Activated naive CD4-positive, alpha-beta T cell treated with anti-CD3 and anti-CD28 coated beads, Interleukin-2, amount 50 U/mL, for 16 hours (primary cell): ENCODE results near the gene MYO18A.
"Not testable (repeated sequence)": the region's sequence is repeated elsewhere in the genome, so short reads cannot be mapped to it uniquely, and the experiment has no call there.

ENCODE experiments used
- DNase-seq: peaks from one replicate; pipeline ENCODE4 v3.0.0-alpha.2; 2020

MYO18A gene

DNA sequence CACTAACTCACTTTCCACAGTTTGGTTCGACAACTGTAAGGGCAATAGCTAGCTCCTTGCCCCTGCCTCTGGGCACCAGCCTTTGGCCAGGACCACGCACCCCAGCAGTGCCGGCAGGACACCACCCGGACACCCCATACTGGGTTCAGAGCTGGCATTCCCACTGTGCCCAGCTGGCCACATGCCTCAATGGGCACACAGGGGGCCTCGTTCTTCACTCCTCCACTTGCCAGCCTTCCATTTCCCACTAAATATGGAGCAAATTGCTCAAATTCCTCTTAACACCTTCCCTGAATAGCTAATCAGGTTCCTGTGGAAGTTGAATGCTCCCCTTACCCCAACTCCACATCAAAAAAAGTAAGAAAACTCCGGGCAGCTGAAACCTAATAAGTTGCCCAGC is 84.8 kb downstream of the MYO18A start:
- no peak for DNase-seq

DNA sequence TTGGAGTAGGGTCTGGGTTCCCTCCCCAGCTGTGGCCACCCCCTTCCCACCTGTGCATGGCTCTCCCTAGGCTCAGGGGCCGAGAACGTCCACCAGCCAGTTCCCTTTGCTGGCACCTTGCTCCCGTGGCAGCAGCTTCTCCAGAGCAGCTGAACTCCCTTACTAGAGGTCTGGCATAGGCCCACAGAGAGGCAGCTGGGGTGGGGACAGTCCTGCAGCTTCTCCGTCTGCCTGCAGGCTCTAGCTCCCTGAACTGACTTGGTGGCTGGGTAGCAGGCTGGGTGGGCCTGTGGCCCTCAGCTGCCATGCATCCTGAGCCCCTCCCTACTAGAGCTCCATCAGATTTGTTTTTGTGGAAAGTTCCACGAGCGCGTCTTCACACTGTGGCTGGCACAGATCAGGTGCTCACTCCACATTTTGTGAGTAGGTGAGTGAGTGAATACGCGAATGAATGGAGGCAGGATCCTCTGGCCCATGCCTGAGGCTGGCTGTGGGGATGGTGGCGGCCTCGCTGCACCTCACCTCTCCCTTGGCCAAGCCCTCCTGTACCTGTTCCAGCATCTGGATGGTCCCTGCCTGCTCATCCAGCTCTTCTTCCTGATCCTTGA is 86.0 kb downstream of the MYO18A start:
- no peak for DNase-seq

DNA sequence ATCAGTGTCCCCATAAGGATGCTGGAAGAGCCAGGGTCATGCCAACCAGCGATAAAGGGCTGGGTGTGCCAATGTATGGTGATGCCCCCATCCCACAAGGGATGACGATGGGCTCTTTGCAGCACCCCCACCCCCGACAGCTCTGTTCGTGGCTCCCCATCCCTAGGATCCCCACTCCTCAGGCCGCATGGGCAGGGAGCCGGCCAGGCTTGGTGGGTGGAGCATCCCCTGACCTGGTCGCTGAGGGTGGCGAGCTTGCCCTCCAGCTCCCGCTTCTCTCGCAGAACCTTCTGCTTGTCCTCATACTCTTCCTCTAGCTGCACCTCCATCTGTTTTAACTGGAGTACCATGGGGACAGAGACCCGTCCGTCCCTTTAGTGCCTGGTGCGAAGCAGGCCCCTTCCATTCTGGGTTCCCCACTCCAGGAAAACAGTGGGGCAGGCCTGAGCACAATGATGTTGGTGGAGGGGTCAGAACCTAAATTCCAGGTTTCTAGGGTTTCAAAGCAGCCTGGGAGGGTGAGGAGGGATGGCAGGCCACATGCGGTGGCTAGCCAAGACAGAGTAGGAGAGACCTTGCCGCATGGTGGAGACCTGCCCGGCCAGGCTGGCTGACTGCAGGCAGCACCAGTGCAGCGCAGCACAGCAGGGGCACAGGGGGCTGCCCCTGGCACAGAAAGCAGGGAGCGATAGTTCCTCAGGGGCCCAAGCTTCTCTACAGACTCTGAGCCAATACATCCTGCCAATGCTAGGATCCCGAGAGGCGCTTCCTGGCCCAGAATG is 86.9 kb downstream of the MYO18A start:
- DNase-seq = no peak

DNA sequence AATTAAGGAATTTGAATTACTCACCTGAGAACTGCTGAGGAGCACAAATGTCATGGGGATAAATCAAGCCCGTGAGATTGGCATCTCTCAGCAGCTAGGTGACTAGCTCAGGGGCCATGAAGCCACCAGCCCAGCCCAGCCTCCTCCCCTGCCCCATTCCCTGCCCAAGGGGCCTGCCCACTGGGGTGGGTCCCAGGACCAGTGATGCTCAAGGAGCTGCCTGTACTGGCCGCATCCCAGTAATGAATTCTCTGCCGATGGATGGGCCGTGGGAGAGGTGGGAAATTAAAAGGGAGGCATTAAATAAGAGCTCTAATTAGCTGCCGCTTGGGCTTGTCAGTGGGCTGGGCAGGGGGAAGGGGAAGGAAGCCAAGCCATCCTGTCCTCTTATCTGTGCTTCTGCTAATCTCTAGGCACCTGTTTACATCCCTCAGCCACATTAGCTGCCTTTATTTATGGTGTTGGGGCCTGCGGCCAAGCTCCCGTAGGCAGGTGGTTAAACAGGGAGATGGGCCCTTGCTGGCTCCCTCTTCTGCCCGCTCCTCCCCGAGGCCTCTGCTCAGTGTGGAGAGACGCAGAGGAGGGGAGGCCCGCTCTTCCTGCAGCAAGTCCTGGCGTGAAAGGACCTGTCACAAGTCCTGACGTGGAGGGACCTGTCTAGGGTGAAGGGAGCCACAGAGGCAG is 88.5 kb downstream of the MYO18A start:
- no peak for DNase-seq

DNA sequence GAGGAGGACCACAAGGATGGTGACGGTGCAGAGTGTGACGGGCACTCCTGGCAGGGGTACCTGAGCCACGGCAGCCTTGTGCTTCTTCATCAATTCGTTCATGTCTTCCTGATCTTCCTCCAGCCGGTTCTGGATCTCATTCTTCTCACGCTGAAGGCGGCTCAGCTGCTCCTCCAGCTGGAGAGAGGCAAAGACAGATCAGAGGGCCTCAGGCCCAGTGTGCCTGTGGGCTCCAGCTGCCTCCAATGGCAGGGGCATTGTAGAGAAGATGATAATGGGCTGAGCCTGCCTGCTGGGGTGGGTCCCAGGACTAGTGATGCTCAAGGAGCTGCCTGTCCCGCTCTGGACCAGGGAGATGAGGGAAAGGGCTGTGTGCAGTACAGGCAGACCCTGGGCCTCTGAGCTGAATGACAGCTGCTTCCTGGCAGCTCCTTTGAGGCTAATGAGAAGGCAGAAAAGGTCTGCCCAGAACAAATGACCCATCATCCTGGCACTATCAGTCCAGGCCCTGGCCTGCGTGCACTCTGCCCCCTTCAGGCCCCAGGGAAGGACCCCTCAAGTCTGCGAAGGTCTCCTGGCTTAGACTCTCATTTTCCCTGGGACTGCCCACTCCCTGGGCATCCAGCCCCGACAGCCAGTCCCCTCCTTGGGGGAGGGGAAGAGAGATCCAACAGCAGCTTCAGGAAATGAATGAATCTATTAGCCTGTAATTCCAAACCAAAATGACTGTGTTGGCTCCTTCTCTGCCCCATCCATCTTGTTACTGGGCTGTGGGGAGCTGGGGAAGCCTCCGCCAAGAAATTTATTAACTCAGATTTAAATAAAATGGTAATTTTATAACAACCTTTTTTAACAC is 89.2 kb downstream of the MYO18A start:
- DNase-seq = no peak

DNA sequence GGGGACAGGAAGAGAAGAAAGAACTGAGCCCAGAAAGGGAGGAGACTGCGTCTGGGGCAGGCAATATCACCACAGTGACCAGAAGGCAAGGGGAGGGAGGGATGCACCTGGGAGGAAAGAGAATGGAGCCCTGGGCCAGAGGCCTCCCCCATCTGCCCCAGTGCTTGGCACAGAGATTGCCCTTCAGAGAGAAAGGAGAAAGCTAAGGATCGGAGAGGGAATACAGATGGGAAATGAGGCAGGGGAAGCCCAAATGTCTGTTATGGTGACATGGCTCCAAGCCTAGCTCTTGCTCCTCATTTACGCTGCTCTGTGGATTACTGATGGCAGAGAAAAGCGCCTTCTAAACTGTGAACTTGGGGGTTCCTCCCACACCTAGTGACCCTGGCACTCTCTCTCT is 90.1 kb downstream of the MYO18A start:
- no peak for DNase-seq

DNA sequence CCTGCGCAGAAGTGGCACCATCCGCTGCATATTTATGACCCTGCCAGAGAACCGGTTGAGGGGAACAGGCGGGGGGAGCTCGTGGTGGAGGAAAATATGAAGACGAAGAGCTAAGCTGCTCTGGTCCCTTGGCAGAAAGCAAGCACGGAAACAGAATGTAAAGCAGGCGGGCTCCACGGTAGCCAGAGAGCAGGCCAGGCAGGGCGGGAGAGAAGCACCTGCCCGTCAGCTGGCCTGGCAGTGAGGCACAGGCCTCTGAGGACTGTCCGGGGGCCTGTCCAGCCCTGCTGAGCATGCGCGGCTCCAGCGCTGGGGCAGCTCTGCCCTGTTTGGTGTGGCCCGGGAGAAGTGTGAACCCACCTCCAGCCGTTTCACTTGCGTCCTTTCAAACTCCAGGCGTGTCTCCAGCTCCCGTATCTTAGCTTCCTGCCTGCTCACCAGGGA is 90.6 kb downstream of the MYO18A start:
- no peak for DNase-seq

DNA sequence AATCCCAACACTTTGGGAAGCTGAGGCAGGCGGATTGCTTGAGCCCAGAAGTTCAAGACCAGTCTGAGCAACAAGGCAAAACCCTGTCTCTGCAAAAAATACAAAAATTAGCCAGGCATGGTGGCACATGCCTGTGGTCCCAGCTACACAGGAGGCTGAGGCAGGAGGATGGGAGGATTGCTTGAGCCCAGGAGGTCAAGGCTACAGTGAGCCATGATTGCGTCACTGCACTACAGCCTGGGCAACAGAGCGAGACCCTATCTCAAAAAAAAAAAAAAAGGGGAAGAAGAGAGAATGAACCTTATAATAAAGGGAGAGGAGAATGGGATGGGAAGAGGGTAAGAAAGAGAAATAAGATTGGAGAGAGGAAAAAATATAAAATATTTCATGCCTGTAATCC is 91.4 kb downstream of the MYO18A start:
- not testable (repeated sequence) for DNase-seq

DNA sequence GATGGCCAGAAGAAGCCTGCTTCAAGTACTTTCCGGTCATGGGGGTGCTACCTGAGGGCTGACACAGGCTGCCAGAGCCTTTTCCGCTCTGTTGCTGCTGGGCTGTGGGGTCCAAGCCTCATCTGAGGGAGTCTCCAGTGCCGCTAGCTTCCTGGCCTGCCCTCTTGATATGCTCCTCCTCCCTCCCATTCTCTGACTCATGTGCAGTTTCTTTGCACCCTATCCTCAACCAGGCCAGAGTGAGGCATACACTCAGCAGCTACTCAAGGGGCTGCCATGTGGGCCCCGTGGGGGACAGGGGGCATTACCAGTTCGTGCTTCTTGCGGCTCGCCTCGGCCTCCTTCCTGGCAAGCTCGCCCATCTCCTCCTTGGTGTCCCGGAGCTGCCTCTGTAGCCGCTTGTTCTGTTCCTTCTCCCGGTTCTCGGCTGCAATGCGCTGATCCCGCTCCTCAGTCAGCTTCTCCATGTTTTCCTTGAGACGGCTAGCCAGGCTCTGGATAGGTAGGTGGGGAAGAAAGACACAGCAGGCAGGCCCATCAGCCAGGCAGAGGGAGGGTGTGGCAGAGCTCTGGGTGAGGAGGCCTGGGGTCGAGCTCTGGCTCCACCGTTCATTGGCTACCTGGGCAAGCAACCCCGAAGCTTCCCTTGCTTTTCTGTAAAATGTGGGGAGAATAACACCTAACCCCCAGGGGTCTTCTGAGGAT is 93.4 kb downstream of the MYO18A start:
- DNase-seq = no peak

DNA sequence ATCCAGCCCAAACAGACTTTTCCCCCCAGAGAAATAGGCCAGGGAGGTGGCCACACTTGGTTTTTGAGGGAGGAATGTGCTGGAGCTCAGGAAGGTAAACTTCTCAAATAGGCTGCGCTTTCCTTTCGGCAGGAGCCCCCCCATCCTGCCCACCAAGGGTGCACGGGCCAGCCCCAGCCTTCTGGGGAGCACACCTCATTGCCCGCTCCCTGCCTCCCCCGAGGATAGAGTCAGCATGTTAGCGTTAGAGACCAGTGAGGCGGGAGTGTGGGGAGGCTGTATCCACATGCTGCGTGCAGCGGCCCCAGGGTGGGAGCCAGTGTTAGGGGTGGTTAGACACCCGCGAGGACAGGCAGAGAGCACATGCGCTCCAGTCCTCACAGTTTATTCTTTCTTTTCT is 95.0 kb downstream of the MYO18A start:
- DNase-seq = no peak

DNA sequence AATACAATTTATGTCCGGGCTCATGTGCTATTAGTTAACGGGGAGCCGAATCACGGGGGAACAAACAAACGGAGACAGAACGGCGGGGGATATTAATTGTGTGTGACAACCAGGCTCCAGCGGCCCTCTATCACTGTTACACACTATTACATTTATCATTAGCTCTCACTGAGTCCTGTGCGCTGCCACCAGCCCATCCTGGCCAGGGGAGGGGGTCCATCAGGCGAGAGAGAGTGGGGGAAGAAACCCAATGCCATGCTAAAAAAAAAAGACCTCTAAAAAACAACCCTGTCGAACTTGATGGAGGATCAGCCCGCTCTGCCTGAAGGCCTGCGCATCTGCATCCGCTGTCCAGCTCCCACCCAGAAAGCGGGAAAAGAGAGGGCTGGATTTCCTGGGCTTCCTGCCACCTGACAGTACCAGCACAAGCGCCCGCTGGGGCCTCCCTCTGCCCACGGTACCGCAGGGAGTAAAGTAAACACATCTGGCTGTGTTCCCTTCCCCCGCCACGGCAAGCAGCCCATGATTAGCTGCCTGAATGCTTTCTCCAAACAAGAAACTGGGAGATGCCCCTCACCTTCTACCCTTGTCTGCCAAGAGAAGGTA is 95.6 kb downstream of the MYO18A start:
- DNase-seq = no peak

DNA sequence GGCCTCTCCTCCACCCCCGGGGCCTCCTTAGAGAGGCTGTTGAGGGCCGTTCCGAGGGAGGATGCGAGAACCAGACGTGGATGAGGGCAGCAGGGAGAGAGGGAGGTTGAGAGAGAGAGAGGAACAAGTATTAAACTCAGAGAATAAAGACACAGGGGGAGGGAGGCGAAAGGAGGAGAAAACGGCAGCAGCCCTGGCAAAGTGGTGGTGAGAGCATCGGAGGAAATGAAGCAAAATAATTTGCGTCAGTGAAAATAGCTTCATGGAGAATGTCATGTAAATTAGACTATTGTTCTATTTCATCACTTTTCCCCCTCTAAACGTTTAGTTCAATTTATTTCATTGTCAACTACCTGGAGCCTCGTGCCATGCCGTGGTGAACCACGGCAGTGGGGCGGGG is 99.2 kb downstream of the MYO18A start:
- DNase-seq = no peak

DNA sequence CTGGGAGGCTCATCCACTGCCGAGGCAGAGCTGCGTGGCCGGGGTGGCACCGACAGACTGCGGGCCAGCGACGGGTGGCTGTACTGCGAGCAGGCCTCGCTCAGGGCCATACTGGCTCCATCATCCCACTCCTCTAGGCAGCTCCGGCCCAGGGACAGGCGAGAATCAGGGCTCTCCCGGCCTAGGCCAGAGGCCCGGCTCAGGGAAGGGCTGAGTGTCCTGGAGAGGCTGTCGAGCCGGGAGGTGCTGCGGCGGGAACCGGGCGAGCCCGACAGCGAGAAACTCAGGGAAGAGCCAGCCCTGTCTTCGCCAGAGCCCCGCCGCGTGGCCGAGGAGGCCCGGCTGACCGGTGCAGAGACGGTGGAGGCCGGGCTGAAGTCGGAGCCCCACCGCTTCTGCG is 99.9 kb downstream of the MYO18A start:
- DNase-seq = no peak

DNA sequence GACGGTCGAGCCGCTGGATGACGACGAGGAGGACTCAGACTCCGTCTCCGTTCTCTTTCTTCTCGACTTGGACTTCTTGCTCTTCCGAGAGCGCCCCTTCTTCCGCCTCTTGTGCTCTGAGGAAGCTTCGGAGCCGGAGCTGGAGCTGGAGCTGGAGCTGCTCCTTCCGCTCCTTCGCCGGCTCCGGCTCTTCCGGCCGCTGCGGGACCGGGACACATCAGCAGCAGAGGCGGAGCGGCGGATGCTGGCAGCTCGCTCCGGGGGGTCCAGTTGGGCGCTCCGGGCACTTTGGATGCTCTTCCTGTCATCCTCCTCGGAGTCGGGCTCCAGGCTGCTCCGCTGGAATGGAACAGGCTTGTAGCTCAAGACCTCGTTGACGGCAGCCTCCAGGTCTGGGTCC is 100.3 kb downstream of the MYO18A start:
- DNase-seq = no peak

DNA sequence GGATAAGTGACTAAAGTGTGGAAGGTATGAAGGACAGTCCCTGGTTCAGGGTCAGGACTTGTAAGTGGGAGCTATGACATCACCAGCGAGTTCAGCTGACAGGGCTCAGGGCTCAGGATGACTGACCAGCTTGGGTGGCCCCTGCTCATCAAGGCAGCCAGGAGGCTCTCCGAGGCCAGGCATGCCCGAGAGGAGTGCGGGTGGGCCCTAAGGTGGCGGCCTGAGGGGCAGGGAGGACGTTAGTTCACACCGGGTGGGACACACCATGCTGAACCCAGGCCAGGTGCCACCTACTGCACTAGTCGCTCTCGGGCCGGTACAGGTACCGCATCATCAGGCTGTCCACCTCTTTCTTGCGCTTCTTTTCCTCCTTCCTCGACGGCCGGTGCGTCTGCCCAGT is 100.8 kb downstream of the MYO18A start:
- DNase-seq = no peak

DNA sequence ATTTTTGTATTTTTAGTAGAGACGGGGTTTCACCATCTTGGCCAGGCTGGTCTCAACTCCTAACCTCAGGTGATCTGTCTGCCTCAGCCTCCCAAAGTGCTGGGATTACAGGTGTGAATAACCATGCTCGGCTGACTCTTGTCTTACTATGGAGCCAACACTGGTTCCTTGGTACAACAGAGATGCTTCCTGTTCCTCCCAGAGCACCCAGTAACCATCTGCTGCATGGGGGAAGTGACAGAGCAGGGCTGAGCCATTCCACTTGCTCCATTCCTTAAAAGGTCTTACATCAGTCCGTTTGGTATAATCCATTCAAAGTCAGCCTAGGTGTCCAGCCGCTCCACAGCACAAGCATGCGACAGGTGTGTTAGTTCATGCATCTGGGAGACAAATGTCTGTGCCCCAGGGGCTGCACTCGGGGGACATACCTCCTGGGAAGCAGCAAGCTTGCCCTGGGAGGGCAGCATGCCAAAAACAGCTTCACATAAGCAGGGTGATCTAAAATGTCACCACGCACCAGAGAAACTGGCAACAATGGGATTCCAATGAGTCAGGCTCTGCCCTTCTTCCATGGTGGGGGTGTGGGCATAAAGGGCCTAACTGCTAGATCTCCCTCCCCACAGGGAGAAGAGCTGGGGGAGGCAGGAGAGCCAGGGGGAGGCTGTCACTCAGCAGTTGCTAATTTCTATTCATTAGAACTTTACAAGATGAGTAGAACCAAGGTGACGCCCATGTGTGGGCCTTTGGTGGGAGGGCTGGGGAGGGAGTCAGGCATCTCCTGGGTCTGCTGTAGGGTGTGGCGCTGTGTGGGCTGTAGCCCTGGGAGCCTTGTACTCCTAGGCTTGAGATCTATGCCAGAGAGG is 101.8 kb downstream of the MYO18A start:
- no peak for DNase-seq

DNA sequence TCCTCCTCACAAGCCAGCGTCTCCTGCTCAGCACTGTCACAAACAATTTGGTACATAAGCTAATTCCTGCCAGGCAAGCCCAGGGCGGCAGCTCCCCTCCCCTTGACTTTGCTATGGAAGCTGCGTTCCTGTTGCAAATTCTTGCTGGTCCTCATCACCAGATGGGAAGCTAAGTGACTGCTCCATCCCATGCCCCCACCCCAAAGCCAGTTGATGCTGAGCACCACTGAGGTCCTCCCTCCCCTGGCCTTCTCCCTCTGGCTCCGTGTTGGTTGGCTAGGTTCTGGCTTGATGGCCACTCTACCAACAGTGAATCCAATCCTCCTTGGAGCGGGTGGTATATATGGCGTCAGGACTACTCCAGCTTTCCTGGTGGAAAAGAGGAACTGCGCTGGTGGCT is 102.9 kb downstream of the MYO18A start:
- no peak for DNase-seq

DNA sequence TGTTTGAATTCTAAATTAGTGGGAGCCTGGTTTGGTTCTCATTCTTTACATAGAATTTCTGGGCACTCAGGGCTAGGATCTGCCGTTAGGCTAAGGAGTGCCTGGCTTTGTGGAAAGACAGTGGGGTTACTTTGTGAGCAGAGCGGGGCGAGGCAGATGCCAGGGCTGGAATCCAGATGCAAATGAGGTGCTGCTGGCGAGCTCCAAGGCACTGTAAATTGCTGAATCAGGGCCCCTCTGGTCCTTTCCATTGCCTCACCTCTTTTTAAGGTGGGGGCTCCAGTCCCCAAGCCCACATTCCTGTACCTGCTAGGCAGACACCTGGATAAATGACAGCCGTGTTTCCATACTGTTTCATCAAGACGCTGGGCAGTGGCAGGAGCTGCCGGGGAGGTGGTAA is 103.5 kb downstream of the MYO18A start:
- no peak for DNase-seq

DNA sequence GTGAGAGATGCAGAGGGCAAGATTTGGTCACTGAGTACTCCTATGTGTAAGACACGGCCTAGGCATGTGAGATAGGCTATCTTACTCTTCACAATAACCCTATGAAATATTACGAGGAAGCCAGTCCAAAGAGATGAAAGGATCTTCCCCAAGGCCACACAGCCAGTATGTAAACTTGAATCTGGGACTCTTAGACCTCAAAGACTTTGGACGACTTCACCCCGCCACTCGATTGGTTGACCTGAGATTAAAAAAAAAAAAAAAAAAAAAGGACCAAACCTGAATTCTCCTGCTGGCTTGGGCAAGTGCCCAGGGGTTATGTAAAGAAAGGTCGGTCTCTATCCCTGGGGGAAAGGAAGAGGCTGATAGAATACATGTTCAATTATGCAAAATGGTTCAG is 104.1 kb downstream of the MYO18A start:
- no peak for DNase-seq

DNA sequence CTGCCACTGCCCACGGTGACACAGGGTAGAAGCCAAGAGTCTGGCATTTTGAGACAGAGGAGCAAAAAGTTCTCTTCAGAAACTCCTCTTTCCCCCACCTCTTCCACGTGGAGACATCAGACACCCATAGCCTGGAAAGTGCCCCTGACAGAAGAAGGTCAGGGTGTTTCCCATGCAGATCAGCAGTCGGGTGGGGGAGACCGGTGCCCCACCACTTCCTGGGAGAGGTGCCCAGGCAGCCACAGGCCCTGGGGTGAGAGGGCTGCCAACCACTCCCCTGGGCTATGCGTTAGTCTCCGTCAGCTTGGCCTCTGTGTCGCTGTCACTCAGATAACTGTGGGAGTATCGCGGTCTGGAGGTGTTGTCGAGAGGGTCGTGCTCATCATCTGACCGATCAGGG is 105.7 kb downstream of the MYO18A start:
- DNase-seq = no peak

DNA sequence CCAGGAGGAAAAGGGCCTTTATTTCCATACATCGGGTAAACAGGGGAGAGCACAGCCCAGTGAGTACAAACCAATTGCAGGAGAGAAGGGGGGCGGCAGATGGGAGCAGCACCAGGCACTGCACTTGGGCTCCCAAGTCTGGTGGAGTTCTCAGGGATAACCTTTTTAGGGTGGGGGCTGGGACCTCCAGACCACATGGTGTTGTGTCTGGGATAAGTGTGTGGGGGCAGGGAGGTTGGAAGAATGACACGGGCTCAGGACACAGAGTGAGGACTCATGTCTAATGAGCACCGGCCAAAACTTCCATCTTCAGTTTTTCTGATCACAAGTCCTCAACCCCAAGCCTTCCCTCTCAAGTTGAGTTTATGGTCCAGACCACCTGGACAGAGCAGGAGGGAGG is 106.7 kb downstream of the MYO18A start:
- no peak for DNase-seq
